Spleen (tissue), 7 donors: ENCODE results near the gene STRADB.

Experiments used
- CTCF ChIP-seq, 11 experiments: fragments of 200-600 bp in 7 of 11; fragments of 450-650 bp in 4 of 11; sonication (generic) in 4 of 11; IDR thresholded peaks in 8 of 11; conservative IDR thresholded peaks in 3 of 11; 1 replicate in 7 of 11; 2 replicates in 4 of 11; pipeline versions ENCODE4 v1.4.0 to v1.8.0; 2016 to 2021; ENCODE audit warnings: antibody characterized with exemption in 11 of 11, inconsistent platforms in 4 of 11, mild to moderate bottlenecking in 1 of 11
- POLR2A ChIP-seq, 3 donors: fragments of 450-650 bp; IDR thresholded peaks; one replicate each; pipeline ENCODE4 v1.5.1; 2017; ENCODE audit warnings: antibody characterized with exemption in 3 of 3, mild to moderate bottlenecking in 1 of 3
- POLR2AphosphoS5 ChIP-seq, 3 donors: sonication (generic); formaldehyde crosslinking; IDR thresholded peaks; one replicate each; pipeline ENCODE4 v1.5.1; 2017; ENCODE audit warnings: antibody characterized with exemption in 3 of 3
- donor health status: DM: no; HTN: no; CAD: no; lungs with moderate emphysema.
- donor health status: DM: no; HTN: no; CAD: no.
- donor health status: DM: no; HTN: no; CAD: no.

GRCh38 chr2:201500534-201500933 is 49.0 kb downstream of the STRADB start:
- TF ChIP-seq POLR2A (IDR thresholded peaks at IDR 0.05) (no peak), POLR2AphosphoS5 (IDR thresholded peaks at IDR 0.05) (no peak), CTCF (IDR thresholded peaks at IDR 0.05 in 8 of 11, conservative IDR thresholded peaks at IDR 0.05 in 3 of 11) (no peak)
